Measurements from ENCODE around the gene LMX1A.

GRCh38 chr1:165287329-165287728, 69.2 kb downstream of the LMX1A start:
- TF ChIP-seq CTCF (IDR thresholded peaks at IDR 0.05; ENCODE audit: low read length) (no peak), EZH2 (optimal IDR thresholded peaks at IDR 0.05; ENCODE audit: low read depth, low read length) (no peak), EZH2phosphoT487 (IDR thresholded peaks at IDR 0.05; ENCODE audit: low read length) (no peak)
